Activated CD8-positive, alpha-beta memory T cell treated with anti-CD3 and anti-CD28 coated beads for 1 hour (primary cell): ENCODE data around the gene SLC4A1AP.

Experiments used
- DNase-seq, 2 donors: peaks; one replicate each; pipeline ENCODE4 v3.0.0-alpha.2; 2020; ENCODE audit warnings: low read depth in 1 of 2; ENCODE audit errors: extremely low read depth in 1 of 2

Gene SLC4A1AP

GRCh38 chr2:27701676-27702075 is 38.0 kb downstream of the SLC4A1AP start:
- DNase-seq = no peak

- DNase-seq = no peak
Measured at GRCh38 chr2:27702302-27702701, 38.6 kb downstream of the SLC4A1AP start.

DNA sequence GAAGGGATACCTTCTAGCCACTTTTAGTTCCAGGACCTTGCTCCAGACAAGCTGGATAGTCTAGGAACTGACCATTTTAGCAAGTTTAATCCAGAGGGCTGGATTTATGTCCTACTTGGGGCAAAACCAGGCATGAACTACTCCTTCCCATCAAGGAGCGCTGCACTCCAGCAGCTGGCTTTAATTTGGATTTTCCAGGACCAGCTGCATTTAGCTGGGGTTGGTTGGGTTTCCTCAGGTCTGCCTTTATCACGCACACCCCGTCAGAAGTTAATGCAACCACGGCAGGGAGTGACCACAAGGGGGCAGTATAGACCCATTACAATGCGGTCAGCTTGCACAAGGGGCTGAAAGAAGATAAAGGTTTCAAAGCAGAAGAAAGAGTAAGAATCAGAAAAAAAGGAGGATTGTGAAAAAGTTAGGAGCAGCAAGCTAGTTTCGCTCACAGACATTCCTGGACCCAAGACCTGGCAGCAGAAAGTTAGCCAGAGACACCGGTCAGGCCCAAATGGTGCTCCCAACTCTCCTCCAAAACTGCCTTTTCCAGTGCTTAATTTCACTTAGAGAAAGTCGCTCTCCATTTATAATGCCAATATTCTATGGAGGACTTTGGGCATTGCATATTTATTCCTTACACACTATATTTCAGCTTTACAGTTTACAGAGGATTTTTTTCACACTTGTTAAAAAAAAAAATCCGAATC is 40.1 kb downstream of the SLC4A1AP start:
- peak; percentile 62 to 71 for DNase-seq

DNA sequence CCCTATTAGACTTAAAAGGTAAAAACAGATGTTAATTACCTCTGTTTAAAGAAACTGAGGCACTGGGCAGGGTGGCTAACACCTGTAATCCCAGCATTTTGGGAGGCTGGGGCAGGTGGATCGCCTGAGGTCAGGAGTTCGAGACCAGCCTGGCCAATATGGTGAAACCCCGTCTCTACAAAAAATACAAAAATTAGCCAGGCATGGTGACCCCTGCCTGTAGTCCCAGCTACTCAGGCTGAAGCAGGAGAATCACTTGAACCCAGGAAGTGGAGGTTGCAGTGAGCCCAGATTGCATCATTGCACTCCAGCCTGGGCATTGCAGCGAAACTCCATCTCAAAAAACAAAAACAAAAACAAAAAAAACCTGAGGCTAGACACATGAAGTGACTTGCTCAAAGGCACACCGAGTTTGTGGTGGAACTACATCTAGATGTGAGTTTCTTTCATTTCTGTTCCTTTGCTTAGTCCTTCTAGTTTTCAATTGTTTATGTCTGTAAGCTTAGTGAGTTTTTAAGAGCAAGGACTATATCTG is 40.7 kb downstream of the SLC4A1AP start:
- no peak for DNase-seq

GRCh38 chr2:27705851-27706622 is 42.3 kb downstream of the SLC4A1AP start:
- DNase-seq = no peak

DNA sequence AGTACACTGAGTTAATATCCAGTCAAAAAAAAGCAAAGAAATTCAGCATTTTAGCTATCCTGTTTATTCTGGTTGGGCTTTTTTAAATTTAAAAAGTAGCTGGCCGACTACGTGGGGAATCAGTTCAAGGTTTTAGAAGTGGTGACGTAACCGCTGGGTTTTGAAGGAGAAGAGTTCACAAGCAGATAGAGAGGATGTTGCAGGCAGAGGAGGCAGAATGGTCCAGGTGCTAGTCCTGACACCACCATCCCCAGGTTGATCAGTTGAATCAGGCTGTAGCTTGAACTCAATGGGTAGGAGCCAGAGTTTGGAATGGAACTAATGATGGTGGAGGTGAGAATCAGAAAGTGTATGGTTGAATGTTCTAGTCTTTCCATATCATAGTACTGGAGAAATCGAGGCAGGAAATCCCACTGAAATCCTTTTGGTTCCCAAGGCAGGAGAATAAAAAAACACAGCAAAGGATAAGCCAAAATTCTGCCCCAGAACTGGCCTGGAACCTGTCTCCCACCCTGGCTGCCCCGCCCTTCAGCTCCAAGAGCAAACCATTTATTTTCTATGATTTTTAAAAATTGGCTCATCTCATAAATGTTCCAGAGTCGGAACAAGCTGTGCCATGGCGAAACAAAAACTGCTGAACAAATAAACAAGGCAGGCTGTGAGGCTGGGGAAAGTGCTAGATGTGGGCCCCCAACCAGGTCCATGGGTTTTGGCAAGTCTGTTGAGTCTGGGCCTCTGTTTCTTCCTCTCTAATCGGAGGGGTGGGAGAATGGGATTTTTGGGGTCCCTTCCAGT is 44.0 kb downstream of the SLC4A1AP start:
- no peak for DNase-seq

DNA sequence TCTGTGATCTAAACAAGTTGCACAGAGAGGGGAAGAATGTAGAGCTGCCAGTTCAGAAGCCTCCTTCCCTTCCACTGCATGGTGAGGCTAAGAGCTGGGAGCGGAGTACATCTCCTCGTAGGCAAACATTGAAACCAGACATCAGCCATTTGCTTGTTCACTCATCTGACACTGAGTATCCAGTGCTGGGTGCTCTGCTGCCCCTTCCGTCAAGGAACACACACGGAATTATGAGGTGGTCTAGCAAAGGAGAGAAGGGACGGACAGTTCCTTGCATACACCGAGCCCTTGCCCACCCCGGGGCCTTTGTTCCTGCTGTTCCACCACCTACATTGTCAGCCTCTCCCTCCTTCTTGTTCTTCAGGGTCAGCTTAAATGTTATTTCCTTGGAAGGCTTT is 44.6 kb downstream of the SLC4A1AP start:
- no peak for DNase-seq

DNA sequence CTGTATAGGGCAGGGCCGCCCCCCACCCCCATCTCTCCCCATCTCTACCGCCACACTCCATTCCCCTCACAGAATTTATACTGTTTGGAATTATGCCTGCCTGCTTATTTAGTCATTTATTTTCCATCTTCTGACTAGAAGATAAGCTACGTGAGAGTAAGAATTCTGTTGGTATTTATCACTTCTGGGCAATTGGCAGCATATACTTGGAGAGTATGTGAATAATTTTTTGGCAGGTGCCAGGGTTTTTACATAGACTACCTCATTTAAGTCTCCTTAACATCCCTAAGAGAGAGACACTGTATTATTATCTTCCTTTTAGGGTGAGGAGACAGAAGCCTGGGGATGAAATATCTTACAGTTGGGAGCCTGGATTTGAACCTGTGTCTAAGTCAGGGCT is 45.0 kb downstream of the SLC4A1AP start:
- DNase-seq = no peak

GRCh38 chr2:27709326-27709725 is 45.6 kb downstream of the SLC4A1AP start:
- no peak for DNase-seq

GRCh38 chr2:27709960-27710575 is 46.4 kb downstream of the SLC4A1AP start:
- DNase-seq = no peak

DNA sequence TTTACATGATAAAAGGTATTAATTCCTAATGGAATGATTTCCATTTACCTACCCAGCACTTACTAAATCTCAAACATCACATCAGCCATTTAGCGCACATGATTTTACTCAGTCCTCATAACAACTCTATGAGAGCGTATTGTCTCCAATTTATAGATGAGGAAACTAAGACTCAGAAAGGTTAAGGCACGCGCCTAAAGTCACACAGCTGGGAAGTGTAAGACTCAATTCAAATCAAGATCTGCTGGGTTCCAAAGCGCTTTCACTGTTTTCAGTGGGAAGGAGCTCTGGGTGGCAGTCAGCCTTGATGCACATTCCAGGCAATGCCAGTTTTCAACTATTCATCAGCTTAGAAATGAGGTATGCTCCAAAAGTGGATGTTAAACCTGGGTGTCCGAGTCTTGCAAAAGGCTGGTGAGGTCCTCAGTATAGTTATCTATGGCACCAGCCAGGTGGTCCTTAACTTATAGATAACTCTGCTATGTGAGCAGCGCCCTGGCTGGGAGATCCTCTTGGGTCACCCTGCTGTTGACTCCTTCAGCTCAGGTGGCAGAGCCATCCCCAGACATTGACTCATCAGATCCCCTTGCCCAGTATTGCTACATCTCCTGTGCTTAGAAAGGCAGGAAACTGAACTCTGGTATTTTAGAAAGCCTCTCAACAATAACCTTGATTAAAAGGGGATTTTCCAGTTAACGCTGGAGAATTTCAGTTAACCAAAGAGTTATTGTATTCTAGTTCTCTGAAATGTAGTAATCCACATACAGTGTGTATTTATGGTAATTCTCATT is 47.1 kb downstream of the SLC4A1AP start:
- DNase-seq = no peak

DNA sequence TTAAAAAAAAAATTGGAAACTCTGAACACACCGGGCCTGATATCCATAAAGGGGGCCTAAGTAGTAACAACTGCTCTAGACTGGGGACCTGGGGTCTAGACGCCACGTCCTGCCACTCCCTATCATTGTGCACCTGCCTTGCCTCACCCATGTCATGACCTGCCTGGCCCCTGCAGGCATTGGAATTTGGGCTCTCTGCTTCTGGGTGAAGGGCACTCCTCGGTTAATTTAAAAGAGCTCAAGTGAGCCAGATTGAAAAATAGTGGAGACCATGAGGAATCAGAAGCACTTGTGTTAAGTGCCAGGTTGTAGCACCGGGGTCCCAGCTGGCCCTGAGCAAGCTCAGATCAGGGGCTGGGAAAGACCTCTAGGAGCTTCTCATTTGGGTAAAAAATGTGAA is 48.1 kb downstream of the SLC4A1AP start:
- no peak for DNase-seq

GRCh38 chr2:27712522-27712921 is 48.8 kb downstream of the SLC4A1AP start:
- DNase-seq = no peak

- DNase-seq = no peak
Measured at GRCh38 chr2:27713201-27713600, 49.5 kb downstream of the SLC4A1AP start.

DNA sequence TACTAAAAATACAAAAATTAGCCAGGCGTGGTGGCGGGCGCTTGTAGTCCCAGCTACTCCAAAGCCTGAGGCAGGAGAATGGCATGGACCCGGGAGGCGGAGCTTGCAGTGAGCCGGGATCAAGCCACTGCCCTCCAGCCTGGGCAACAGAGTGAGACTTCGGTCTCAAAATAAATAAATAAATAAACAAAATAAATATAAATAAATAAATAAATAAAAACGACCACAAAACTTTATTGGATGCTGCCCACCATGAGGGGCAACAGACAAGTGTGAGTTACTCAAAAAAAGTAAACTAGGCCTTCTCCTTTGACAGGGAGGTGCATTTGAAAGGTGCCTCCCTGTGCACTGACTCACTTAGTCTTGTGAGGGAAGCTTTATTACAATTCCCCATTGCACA is 50.4 kb downstream of the SLC4A1AP start:
- DNase-seq = no peak

- DNase-seq = no peak
Measured at GRCh38 chr2:27714851-27715291, 51.2 kb downstream of the SLC4A1AP start.

DNA sequence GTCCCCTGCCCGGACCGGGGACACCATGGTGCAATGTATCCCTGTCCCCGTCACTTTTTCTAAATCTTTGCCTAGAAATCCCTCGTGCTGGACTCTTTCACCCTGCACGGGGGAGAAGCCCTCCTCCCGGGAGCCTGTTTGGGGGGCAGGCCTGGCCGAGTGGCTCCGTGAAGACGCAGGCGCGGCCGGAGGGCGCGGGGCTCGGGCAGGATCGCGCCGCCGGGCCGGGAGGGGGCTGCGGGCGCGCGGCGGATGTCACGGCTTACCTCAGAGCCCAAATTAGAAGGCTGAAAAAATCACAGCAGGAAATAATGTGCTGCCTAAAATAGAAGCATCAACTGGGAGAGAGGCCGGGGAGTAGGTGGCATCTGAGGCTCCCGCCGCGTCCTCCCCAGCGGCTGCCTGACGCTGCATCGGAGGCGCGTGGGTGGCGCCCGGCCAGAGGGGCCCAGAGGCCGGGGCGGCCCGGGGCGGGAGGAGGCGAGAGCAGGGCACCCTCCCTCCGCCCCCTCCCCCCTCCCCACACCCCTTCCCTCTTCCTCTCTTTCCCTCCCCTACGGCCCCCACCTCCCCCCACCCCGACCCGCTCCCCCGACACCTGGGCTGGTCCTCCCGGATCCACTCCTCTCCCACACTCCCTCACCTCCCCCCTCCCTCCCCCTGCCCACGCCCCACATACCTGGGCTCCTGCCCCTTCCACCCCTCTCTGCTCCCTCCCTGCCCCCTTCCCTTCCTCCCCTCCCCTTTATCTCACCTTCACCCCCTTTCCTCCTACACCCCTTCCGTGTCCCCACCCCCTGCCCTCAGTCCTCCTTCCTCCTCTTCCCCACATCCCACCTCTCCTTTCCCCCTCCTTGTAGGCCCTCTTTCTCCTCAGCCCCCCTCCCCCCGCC is 51.9 kb downstream of the SLC4A1AP start:
- no peak for DNase-seq

- DNase-seq = no peak
Measured at GRCh38 chr2:27716301-27717069, 52.8 kb downstream of the SLC4A1AP start.
